Activated CD4-positive, alpha-beta memory T cell treated with anti-CD3 and anti-CD28 coated beads for 36 hours (primary cell): ENCODE data around the gene SNPH. TPM values are rescaled to one million over a fixed set of nuclear protein-coding genes. Genes with fewer than 3 reads are reported as not detected.
A peak's percentile ranks its signal among the peaks of the same experiment; 100 is the strongest.

ENCODE experiments used
- CTCF ChIA-PET: fragments of 350-600 bp; sonication (Branson Sonifier 250); formaldehyde crosslinking; loops from one replicate; lab custom pipeline; 2021; ENCODE audit warnings: antibody characterized with exemption, inconsistent platforms; lab: Charles Lee
- POLR2A ChIA-PET: fragments of 350-600 bp; sonication (Branson Sonifier 250); formaldehyde crosslinking; loops from one replicate; lab custom pipeline; 2021; ENCODE audit warnings: antibody characterized with exemption; lab: Charles Lee
- DNase-seq: peaks from one replicate; pipeline ENCODE4 v3.0.0-alpha.2; 2020
- H3K27ac Mint-ChIP-seq: one replicate; pipeline ENCODE4 v1.8.0; 2021; ENCODE audit warnings: mixed read lengths
- H3K27me3 Mint-ChIP-seq: one replicate; pipeline ENCODE4 v1.8.0; 2021; ENCODE audit warnings: mixed read lengths
- H3K36me3 Mint-ChIP-seq: one replicate; pipeline ENCODE4 v1.8.0; 2021; ENCODE audit warnings: mixed read lengths
- H3K4me1 Mint-ChIP-seq: one replicate; pipeline ENCODE4 v1.8.0; 2021; ENCODE audit warnings: low read depth, mixed read lengths
- H3K4me3 Mint-ChIP-seq: one replicate; pipeline ENCODE4 v1.8.0; 2021; ENCODE audit warnings: mild to moderate bottlenecking, mixed read lengths
- H3K9me3 Mint-ChIP-seq: one replicate; pipeline ENCODE4 v1.8.0; 2021; ENCODE audit warnings: mixed read lengths
- intact Hi-C: fragments of 100-400 bp; cut with micrococcal nuclease; formaldehyde crosslinking; loops from one replicate; pipeline ENCODE4 v1.15.1; 2023
- total RNA-seq, 2 experiments: library from RNA; stranded (reverse); gene quantifications; one replicate each; pipeline ENCODE4 v1.2.3, GENCODE V29; 2021

SNPH gene
- total RNA-seq, 2 experiments from 2014 or later = 3.4 to 4.3 TPM

- Mint-ChIP-seq H3K9me3 (no peaks in the 10 kb centered on the region), H3K27ac (no peak overlapping the region), H3K4me1 (peaks cover 22% of the 10 kb centered on the region), H3K27me3 (no peaks in the 10 kb centered on the region), H3K4me3 (no peak overlapping the region), H3K36me3 (no peaks in the 10 kb centered on the region)
- ChIA-PET CTCF (interaction anchor here (0.8 kb wide), 1 partner anchor 117 kb away, joined by 3 read pairs; no protein-coding TSS in a partner anchor), POLR2A (no interaction called here)
- DNase-seq = no peak
- intact Hi-C loops = no loop called here
These were observed 14.4 kb downstream of the SNPH start for GRCh38 chr20:1280195-1281102.

- peaks cover 29% of the 10 kb centered on the region for H3K4me1 Mint-ChIP-seq
- H3K9me3 Mint-ChIP-seq = no peaks in the 10 kb centered on the region
- H3K4me3 Mint-ChIP-seq = no peak overlapping the region
- CTCF ChIA-PET = interaction anchor here (0.8 kb wide), 1 partner anchor 15 kb away, joined by 3 read pairs; the partner anchor contains the start of gene SNPH
- POLR2A ChIA-PET = no interaction called here
- no peak overlapping the region for H3K27ac Mint-ChIP-seq
- intact Hi-C loops = no loop called here
- no peaks in the 10 kb centered on the region for H3K27me3 Mint-ChIP-seq
- no peak for DNase-seq
- no peaks in the 10 kb centered on the region for H3K36me3 Mint-ChIP-seq
These were observed 15.4 kb downstream of the SNPH start for GRCh38 chr20:1281279-1282057.

- no peaks in the 10 kb centered on the region for H3K27me3 Mint-ChIP-seq
- intact Hi-C loops = no loop called here
- H3K27ac Mint-ChIP-seq = no peak overlapping the region
- H3K9me3 Mint-ChIP-seq = no peaks in the 10 kb centered on the region
- no peak overlapping the region for H3K4me3 Mint-ChIP-seq
- POLR2A ChIA-PET = interaction anchor here (0.7 kb wide), 1 partner anchor 11 kb away, joined by 3 read pairs; no protein-coding TSS in a partner anchor
- no peaks in the 10 kb centered on the region for H3K36me3 Mint-ChIP-seq
- DNase-seq = no peak
- CTCF ChIA-PET = interaction anchor here (0.5 to 1.3 kb wide), 2 partner anchors 15 to 633 kb away, joined by 3 to 4 read pairs; no protein-coding TSS in a partner anchor
- H3K4me1 Mint-ChIP-seq = peaks cover 41% of the 10 kb centered on the region
These were observed 16.9 kb downstream of the SNPH start for GRCh38 chr20:1282966-1283365.

GRCh38 chr20:1283522-1284510, 17.7 kb downstream of the SNPH start:
- Mint-ChIP-seq H3K9me3 (no peaks in the 10 kb centered on the region), H3K4me1 (peaks cover 45% of the 10 kb centered on the region), H3K36me3 (no peaks in the 10 kb centered on the region), H3K27ac (no peak overlapping the region), H3K27me3 (no peaks in the 10 kb centered on the region), H3K4me3 (no peak overlapping the region)
- ChIA-PET POLR2A (interaction anchor here (0.7 kb wide), 1 partner anchor 10 kb away, joined by 3 read pairs; no protein-coding TSS in a partner anchor), CTCF (interaction anchor here (1.2 to 1.3 kb wide), 2 partner anchors 15 to 18 kb away, joined by 3 read pairs; partner anchors contain the start of gene SNPH)
- intact Hi-C loops = no loop called here
- no peak for DNase-seq

GRCh38 chr20:1286267-1287024, 20.4 kb downstream of the SNPH start:
- POLR2A ChIA-PET = interaction anchor here (0.7 kb wide), 1 partner anchor 106 kb away, joined by 3 read pairs; no protein-coding TSS in a partner anchor
- Mint-ChIP-seq H3K27me3 (no peaks in the 10 kb centered on the region), H3K36me3 (no peaks in the 10 kb centered on the region), H3K4me1 (peaks cover 40% of the 10 kb centered on the region), H3K9me3 (no peaks in the 10 kb centered on the region), H3K4me3 (peak overlapping the region; percentile 53), H3K27ac (peak overlapping the region; percentile 13)
- DNase-seq = no peak
- CTCF ChIA-PET = interaction anchor here (0.7 to 2.6 kb wide), 2 partner anchors 107 to 217 kb away, joined by 4 to 6 read pairs; no protein-coding TSS in a partner anchor
- intact Hi-C loops = no loop called here

- CTCF ChIA-PET = interaction anchor here (0.7 to 2.6 kb wide), 2 partner anchors 107 to 216 kb away, joined by 4 to 6 read pairs; no protein-coding TSS in a partner anchor
- intact Hi-C loops = no loop called here
- DNase-seq = no peak
- Mint-ChIP-seq H3K4me1 (peaks cover 39% of the 10 kb centered on the region), H3K27ac (peak overlapping the region; percentile 57), H3K27me3 (no peaks in the 10 kb centered on the region), H3K36me3 (no peaks in the 10 kb centered on the region), H3K9me3 (no peaks in the 10 kb centered on the region), H3K4me3 (peak overlapping the region; percentile 53)
- POLR2A ChIA-PET = interaction anchor here (0.7 kb wide), 1 partner anchor 105 kb away, joined by 3 read pairs; no protein-coding TSS in a partner anchor
These were observed 21.2 kb downstream of the SNPH start for GRCh38 chr20:1287306-1287705.

- no peaks in the 10 kb centered on the region for H3K27me3 Mint-ChIP-seq
These were observed 21.9 kb downstream of the SNPH start for GRCh38 chr20:1287787-1288569.

GRCh38 chr20:1291191-1291741, 25.2 kb downstream of the SNPH start:
- Mint-ChIP-seq H3K27me3 (no peaks in the 10 kb centered on the region), H3K9me3 (no peaks in the 10 kb centered on the region), H3K4me1 (peaks cover 18% of the 10 kb centered on the region), H3K4me3 (no peak overlapping the region), H3K36me3 (no peaks in the 10 kb centered on the region), H3K27ac (no peak overlapping the region)
- intact Hi-C loops = no loop called here
- DNase-seq = no peak
- CTCF ChIA-PET = interaction anchor here (1.8 kb wide), 1 partner anchor 22 kb away, joined by 5 read pairs; no protein-coding TSS in a partner anchor
- POLR2A ChIA-PET = interaction anchor here (0.7 kb wide), 1 partner anchor 10 kb away, joined by 3 read pairs; no protein-coding TSS in a partner anchor

More at GRCh38 chr20:1287787-1288569, 21.9 kb downstream of the SNPH start:
- ChIA-PET POLR2A (no interaction called here), CTCF (interaction anchor here (2.6 kb wide), 1 partner anchor 216 kb away, joined by 6 read pairs; no protein-coding TSS in a partner anchor)
- intact Hi-C loops = no loop called here
- Mint-ChIP-seq H3K4me1 (peaks cover 39% of the 10 kb centered on the region), H3K27ac (no peak overlapping the region), H3K9me3 (no peaks in the 10 kb centered on the region), H3K36me3 (no peaks in the 10 kb centered on the region), H3K4me3 (no peak overlapping the region)
- DNase-seq = no peak

GRCh38 chr20:1292620-1293019, 26.5 kb downstream of the SNPH start:
- ChIA-PET CTCF (no interaction called here), POLR2A (no interaction called here)
- Mint-ChIP-seq H3K27me3 (no peaks in the 10 kb centered on the region), H3K4me3 (no peak overlapping the region), H3K9me3 (no peaks in the 10 kb centered on the region), H3K4me1 (peaks cover 4% of the 10 kb centered on the region), H3K36me3 (no peaks in the 10 kb centered on the region), H3K27ac (no peak overlapping the region)
- DNase-seq = no peak
- intact Hi-C loops = no loop called here
